ENCODE measurements around the gene ATP6V1C2.

GRCh38 chr2:10753156-10753555, 31.7 kb downstream of the ATP6V1C2 start:
- no peak for TF ChIP-seq POLR2A (IDR thresholded peaks at IDR 0.05)
- TF ChIP-seq, protein P1, sequence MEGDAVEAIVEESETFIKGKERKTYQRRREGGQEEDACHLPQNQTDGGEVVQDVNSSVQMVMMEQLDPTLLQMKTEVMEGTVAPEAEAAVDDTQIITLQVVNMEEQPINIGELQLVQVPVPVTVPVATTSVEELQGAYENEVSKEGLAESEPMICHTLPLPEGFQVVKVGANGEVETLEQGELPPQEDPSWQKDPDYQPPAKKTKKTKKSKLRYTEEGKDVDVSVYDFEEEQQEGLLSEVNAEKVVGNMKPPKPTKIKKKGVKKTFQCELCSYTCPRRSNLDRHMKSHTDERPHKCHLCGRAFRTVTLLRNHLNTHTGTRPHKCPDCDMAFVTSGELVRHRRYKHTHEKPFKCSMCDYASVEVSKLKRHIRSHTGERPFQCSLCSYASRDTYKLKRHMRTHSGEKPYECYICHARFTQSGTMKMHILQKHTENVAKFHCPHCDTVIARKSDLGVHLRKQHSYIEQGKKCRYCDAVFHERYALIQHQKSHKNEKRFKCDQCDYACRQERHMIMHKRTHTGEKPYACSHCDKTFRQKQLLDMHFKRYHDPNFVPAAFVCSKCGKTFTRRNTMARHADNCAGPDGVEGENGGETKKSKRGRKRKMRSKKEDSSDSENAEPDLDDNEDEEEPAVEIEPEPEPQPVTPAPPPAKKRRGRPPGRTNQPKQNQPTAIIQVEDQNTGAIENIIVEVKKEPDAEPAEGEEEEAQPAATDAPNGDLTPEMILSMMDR (IDR thresholded peaks at IDR 0.05): no peak

Data from heart left ventricle (tissue), 13 donors.